Fibroblast of mammary gland (primary cell): ENCODE results near the gene SND1.
"Not testable (repeated sequence)": the region's sequence is repeated elsewhere in the genome, so short reads cannot be mapped to it uniquely, and the experiment has no call there.

Experiments used
- DNase-seq: peaks from one replicate; pipeline ENCODE4 v3.0.0-alpha.2; 2010; ENCODE audit warnings: low read depth
- H3K4me3 ChIP-seq: 2 replicates; pipeline ENCODE4 v1.5.1; 2011; ENCODE audit warnings: low read depth, mild to moderate bottlenecking, low read length, moderate library complexity; ENCODE audit not compliant: control insufficient read depth
- TF ChIP-seq, protein P1 (sequence below): conservative IDR thresholded peaks from 2 replicates; pipeline ENCODE4 v1.5.1; 2011; ENCODE audit warnings: low read depth, low read length, inconsistent platforms; ENCODE audit not compliant: control insufficient read depth, insufficient read depth

The SND1 gene

DNA sequence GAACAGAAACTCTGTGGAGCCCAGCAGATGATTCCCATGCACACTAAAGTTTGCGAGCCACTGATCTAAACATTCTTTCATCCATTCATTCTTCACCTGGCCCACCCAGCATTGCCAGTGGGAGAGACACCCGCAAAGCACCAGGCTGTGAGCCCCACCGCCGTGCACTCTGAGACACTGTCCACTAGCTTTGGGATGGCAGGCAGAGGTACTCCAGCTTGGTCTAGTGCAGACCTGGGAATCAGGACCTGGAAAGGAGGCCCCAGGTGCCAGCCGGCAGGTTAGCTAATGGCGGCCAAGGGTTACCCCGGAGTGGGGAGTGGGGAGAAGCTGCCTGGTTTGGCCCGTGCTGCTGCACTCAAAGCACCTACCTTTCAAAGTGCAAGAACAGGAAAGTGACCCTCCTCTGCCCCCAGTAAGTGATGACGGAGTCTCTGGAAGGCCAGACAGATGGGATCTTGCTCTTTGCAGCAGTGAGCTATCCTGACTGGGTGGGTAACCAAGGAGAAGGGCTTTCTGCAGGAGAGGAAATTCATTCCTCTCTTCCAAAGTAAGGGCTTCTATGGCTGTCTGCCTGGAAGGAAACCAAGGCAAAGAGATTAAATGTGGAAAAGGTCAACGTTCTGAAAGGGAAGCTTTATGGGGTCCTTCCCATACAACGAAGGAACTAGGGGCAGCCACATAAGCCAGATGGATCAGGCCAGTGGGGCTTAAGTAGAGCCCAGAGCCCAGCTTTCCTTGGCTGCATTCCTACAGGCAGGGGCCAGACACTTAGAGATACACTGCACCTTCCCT lies 453.4 kb downstream of the SND1 start:
- no peak overlapping the region for H3K4me3 ChIP-seq
- DNase-seq, result no peak
- TF ChIP-seq, protein P1, sequence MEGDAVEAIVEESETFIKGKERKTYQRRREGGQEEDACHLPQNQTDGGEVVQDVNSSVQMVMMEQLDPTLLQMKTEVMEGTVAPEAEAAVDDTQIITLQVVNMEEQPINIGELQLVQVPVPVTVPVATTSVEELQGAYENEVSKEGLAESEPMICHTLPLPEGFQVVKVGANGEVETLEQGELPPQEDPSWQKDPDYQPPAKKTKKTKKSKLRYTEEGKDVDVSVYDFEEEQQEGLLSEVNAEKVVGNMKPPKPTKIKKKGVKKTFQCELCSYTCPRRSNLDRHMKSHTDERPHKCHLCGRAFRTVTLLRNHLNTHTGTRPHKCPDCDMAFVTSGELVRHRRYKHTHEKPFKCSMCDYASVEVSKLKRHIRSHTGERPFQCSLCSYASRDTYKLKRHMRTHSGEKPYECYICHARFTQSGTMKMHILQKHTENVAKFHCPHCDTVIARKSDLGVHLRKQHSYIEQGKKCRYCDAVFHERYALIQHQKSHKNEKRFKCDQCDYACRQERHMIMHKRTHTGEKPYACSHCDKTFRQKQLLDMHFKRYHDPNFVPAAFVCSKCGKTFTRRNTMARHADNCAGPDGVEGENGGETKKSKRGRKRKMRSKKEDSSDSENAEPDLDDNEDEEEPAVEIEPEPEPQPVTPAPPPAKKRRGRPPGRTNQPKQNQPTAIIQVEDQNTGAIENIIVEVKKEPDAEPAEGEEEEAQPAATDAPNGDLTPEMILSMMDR, result no peak

DNA sequence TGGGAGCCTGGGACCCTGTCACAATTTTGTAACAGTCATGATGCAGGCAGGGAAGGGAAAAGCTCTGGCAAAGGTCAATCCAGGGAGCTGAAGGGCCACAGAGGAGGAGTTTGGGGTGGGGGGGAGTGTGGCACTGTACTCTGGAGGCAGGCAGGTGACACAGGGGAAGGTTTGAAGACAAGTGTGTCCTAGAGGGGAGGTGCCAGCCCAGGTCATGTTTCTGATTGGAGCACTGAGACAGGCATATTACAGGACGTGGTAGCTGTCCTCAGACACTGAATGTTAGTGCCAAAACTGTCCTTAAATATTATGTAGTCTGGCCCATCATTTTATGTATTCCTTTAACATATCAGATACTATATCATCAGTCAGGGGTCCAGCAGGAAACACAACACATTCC lies 454.8 kb downstream of the SND1 start:
- TF ChIP-seq, protein P1, result no peak
- H3K4me3 ChIP-seq, result no peak overlapping the region
- DNase-seq, result no peak

DNA sequence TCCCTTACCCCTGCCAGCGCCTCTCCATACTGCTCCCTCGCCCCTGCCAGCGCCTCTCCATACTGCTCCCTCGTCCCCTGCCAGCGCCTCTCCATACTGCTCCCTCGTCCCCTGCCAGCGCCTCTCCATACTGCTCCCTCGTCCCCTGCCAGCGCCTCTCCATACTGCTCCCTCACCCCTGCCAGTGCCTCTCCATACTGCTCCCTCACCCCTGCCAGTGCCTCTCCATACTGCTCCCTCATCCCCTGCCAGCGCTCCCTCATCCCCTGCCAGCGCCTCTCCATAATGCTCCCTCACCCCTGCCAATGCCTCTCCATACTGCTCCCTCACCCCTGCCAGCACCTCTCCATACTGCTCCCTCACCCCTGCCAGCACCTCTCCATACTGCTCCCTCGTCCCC lies 455.5 kb downstream of the SND1 start:
- DNase-seq, H3K4me3 ChIP-seq: not testable (repeated sequence)

DNA sequence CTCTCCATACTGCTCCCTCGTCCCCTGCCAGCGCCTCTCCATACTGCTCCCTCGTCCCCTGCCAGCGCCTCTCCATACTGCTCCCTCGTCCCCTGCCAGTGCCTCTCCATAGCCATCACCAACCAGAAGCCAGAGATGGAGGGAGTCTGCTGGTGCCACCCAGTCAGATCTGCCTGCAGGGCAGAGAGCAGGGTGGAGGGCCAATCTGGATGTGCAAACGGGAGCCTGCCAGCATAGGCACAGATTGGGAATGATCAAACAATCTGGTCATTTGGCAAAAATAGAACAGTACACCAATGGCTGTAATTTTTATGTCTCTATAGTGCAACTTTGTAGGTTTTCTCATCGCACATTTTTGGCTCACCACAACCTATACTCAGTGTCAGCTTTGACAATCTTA lies 456.1 kb downstream of the SND1 start:
- TF ChIP-seq, protein P1, result no peak
- H3K4me3 ChIP-seq, result no peak overlapping the region
- DNase-seq, result no peak

DNA sequence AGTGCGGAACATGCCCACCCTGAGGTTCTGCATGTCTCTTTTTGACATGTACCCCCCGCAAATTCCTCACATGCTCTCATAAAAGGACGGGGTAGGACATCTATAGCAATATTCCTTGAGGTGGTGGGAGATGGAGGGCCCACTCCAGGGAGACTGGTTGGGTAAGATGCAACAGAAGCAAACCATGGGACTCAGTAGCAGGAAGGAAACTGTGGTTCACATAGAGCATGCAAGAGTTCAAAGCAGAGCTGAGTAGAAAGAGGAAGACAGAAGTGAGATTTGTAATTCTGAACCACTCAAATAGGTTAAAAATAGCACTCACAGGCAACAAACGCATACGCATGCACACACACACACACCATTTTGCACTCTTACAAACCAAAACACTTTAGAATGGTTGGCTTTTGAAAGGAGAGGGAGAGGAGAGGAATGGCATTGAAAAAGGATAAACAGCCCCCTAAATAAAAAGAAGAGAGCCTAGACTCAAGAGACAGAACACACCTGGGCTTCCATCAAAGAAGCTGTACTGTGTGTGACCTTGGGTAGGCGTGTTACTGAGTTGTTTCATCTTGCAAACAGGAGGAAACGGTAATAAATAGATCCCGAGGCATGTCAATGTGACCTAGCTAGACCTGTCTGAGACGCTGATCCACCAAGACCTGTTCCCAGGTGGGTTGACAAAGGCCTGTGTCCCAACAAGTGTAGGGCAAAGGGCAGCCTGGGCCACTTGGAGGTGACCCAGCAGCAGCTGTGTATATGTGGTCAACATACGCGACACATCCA lies 456.8 kb downstream of the SND1 start:
- DNase-seq, result no peak
- TF ChIP-seq, protein P1, result no peak
- H3K4me3 ChIP-seq, result no peak overlapping the region

DNA sequence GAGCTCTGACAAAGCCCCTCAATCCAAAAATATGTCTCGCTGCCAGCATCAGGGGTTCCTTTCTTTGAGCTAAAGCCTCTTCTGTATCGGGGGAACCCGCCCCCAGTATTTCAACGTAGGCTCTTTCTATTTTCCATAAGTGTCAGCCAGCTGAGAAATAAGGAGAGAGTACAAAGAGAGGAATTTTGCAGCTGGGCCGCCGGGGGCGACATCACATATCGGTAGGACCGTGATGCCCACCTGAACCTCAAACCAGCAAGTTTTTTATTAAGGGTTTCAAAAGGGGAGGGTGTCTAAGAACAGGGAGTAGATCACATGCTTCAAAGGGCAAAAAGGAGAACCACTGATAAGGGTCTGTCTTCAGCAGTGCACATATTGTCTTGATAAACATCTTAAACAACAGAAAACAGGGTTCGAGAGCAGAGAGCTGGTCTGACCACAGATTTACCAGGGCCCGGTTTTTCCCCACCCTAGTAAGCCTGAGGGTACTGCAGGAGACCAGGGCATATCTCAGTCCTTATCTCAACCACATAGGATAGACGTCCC lies 457.5 kb downstream of the SND1 start:
- DNase-seq, H3K4me3 ChIP-seq: not testable (repeated sequence)

DNA sequence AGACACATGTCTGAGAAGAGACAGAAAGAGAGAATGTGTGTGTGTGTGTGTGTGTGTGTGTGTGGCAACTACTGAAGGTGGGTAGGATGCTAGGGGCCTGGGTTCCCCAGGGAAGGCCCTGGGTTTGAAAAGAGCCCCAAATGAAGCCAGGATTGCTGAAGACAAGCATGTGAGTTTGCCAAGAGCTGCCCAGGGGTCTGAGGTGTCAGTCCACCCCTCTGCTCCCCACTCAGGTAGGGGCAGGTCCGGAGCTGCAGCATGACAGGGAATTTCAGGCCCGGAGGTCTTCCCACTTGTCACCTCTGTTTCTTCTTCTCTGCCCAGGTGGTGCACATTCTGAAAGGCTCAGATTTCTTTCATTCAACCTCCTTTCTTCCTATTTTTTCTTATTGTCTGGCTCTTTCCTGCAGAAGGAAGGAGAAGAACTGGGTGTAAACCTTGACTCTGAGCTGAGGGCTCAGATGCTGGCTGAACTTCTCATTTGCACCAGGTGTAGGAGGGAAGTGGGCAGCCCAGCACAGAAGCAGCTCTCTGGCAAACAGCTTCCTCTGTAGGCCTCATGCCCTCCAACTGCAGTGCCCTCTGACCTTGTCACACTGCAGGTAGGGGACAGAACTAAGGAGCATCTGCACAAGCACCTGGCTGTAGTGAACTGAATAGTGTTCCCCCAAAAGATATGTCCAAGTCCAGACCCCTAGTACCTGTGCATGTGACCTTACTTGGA lies 458.8 kb downstream of the SND1 start:
- H3K4me3 ChIP-seq, result no peak overlapping the region
- TF ChIP-seq, protein P1, result no peak
- DNase-seq, result no peak
